Activated CD8-positive, alpha-beta memory T cell treated with anti-CD3 and anti-CD28 coated beads, Interleukin-2, amount 50 U/mL, for 24 hours (primary cell): ENCODE results near the gene SLC5A9.
"Not testable (repeated sequence)": the region's sequence is repeated elsewhere in the genome, so short reads cannot be mapped to it uniquely, and the experiment has no call there.

Experiments
- DNase-seq: peaks from one replicate; pipeline ENCODE4 v3.0.0-alpha.2; 2020; ENCODE audit errors: extremely low read depth

SLC5A9 gene

GRCh38 chr1:48214366-48214765, 8.2 kb upstream of the SLC5A9 start:
- DNase-seq: not testable (repeated sequence)

GRCh38 chr1:48214820-48215219, 7.7 kb upstream of the SLC5A9 start:
- DNase-seq: no peak

- DNase-seq: no peak
Observed at GRCh38 chr1:48215222-48215621, 7.3 kb upstream of the SLC5A9 start.

- no peak for DNase-seq
Observed at GRCh38 chr1:48215889-48216288, 6.6 kb upstream of the SLC5A9 start.

GRCh38 chr1:48216313-48216712, 6.2 kb upstream of the SLC5A9 start:
- no peak for DNase-seq

GRCh38 chr1:48216941-48217340, 5.6 kb upstream of the SLC5A9 start:
- DNase-seq: no peak

GRCh38 chr1:48217856-48218255, 4.7 kb upstream of the SLC5A9 start:
- no peak for DNase-seq

GRCh38 chr1:48219803-48220202, 2.7 kb upstream of the SLC5A9 start:
- DNase-seq: no peak

- no peak for DNase-seq
Observed at GRCh38 chr1:48221122-48221521, 1.4 kb upstream of the SLC5A9 start.

GRCh38 chr1:48221657-48222056, 859 bp upstream of the SLC5A9 start:
- no peak for DNase-seq

GRCh38 chr1:48223366-48224240, 1.1 kb downstream of the SLC5A9 start:
- DNase-seq: no peak

- DNase-seq: no peak
Observed at GRCh38 chr1:48224791-48225190, 2.3 kb downstream of the SLC5A9 start.

GRCh38 chr1:48225579-48225978, 3.1 kb downstream of the SLC5A9 start:
- no peak for DNase-seq

GRCh38 chr1:48227165-48228013, 4.9 kb downstream of the SLC5A9 start:
- DNase-seq: no peak

- no peak for DNase-seq
Observed at GRCh38 chr1:48228156-48228555, 5.6 kb downstream of the SLC5A9 start.

GRCh38 chr1:48229317-48229716, 6.8 kb downstream of the SLC5A9 start:
- no peak for DNase-seq

GRCh38 chr1:48230236-48230635, 7.7 kb downstream of the SLC5A9 start:
- DNase-seq: no peak

- no peak for DNase-seq
Observed at GRCh38 chr1:48232722-48233121, 10.2 kb downstream of the SLC5A9 start.

GRCh38 chr1:48233666-48234485, 11.4 kb downstream of the SLC5A9 start:
- no peak for DNase-seq

- no peak for DNase-seq
Observed at GRCh38 chr1:48235652-48236051, 13.1 kb downstream of the SLC5A9 start.

- no peak for DNase-seq
Observed at GRCh38 chr1:48236716-48237470, 14.4 kb downstream of the SLC5A9 start.
